ENCODE results near the gene CAMK1D. TPM values are rescaled to one million over a fixed set of nuclear protein-coding genes. Genes with fewer than 3 reads are reported as not detected.

Gene CAMK1D
- total RNA-seq, 2 experiments from 2014 or later = 28.8 to 35.3 TPM

DNA sequence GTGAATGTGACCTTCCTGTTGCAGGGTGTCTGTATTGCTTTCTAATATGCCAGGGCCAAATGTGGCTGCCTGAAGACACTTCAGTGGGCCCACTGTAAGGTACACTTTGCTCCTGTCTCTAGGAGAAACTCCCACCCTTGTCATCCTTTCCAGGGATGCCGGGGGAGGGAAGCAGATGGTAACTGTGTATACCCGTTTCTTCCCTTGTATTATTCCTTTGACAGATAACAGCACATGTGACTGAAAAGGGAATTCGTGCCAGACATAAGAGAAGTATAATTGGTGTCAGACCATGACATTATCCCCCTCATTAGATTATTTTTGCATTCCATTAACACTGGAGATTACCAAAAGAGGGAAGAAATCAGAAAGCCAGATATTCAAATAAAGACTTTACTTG lies 317.7 kb downstream of the CAMK1D start:
- Mint-ChIP-seq H3K4me1 (ENCODE audit: low read depth) (no peaks in the 10 kb centered on the region), H3K36me3 (ENCODE audit: low read depth) (peaks cover 59% of the 10 kb centered on the region), H3K27me3 (no peaks in the 10 kb centered on the region), H3K4me3 (no peak overlapping the region), H3K9me3 (peaks cover 2% of the 10 kb centered on the region), H3K27ac (no peak overlapping the region)
- ATAC-seq (ENCODE audit: poor library complexity) (no peak), DNase-seq (no peak)
- peaks cover 4% of the 10 kb centered on the region for H3K36me3 ChIP-seq (ENCODE audit: insufficient read depth, low read length)
- H3K27me3 ChIP-seq (ENCODE audit: control insufficient read depth in 1 of 2, insufficient read depth in 2 of 2, low read length in 2 of 2) = no peaks in the 10 kb centered on the region
- TF ChIP-seq, protein P1, sequence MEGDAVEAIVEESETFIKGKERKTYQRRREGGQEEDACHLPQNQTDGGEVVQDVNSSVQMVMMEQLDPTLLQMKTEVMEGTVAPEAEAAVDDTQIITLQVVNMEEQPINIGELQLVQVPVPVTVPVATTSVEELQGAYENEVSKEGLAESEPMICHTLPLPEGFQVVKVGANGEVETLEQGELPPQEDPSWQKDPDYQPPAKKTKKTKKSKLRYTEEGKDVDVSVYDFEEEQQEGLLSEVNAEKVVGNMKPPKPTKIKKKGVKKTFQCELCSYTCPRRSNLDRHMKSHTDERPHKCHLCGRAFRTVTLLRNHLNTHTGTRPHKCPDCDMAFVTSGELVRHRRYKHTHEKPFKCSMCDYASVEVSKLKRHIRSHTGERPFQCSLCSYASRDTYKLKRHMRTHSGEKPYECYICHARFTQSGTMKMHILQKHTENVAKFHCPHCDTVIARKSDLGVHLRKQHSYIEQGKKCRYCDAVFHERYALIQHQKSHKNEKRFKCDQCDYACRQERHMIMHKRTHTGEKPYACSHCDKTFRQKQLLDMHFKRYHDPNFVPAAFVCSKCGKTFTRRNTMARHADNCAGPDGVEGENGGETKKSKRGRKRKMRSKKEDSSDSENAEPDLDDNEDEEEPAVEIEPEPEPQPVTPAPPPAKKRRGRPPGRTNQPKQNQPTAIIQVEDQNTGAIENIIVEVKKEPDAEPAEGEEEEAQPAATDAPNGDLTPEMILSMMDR (IDR thresholded peaks at IDR 0.05) = no peak
- CTCF ChIA-PET = no interaction called here
- POLR2A ChIA-PET = no interaction called here
- H3K9me3 ChIP-seq (ENCODE audit: control insufficient read depth in 1 of 2, insufficient read depth in 1 of 2, low read length in 2 of 2) = no peaks in the 10 kb centered on the region
- no peaks in the 10 kb centered on the region for H3K4me1 ChIP-seq (ENCODE audit: insufficient read depth, low read length)
- H3K27ac ChIP-seq (ENCODE audit: low read depth in 1 of 2, low read length in 2 of 2) = no peak overlapping the region
- intact Hi-C loops (cut with DNase I, micrococcal nuclease) = no loop called here
- no peak overlapping the region for H3K4me3 ChIP-seq (ENCODE audit: low read length)

DNA sequence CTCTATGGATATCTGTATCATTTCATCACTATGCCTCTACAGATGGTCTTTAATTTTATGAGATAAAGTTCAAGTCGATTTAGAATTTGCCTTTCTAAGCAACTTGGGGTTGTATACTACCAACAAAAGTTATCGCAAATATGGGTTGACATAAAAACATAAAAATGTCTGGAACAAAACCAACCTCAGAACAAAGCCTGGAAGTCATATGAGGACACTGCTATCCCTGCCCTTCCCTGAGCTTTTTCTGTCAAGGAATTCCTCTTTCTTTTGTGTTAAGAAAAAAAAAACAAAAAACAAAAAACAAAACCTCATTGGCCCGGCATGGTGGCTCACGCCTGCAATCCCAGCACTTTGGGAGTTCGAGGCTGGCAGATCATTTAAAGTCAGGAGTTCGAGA lies 319.3 kb downstream of the CAMK1D start:
- peaks cover 2% of the 10 kb centered on the region for H3K9me3 Mint-ChIP-seq
- DNase-seq (no peak), ATAC-seq (ENCODE audit: poor library complexity) (no peak)
- H3K4me1 Mint-ChIP-seq (ENCODE audit: low read depth) = no peaks in the 10 kb centered on the region
- no peaks in the 10 kb centered on the region for H3K27me3 Mint-ChIP-seq
- Histone ChIP-seq H3K9me3 (ENCODE audit: control insufficient read depth in 1 of 2, insufficient read depth in 1 of 2, low read length in 2 of 2) (no peaks in the 10 kb centered on the region), H3K4me1 (ENCODE audit: insufficient read depth, low read length) (no peaks in the 10 kb centered on the region), H3K36me3 (ENCODE audit: insufficient read depth, low read length) (peaks cover 4% of the 10 kb centered on the region), H3K27ac (ENCODE audit: low read depth in 1 of 2, low read length in 2 of 2) (no peak overlapping the region), H3K27me3 (ENCODE audit: control insufficient read depth in 1 of 2, insufficient read depth in 2 of 2, low read length in 2 of 2) (no peaks in the 10 kb centered on the region), H3K4me3 (ENCODE audit: low read length) (no peak overlapping the region)
- intact Hi-C loops (cut with DNase I, micrococcal nuclease) = no loop called here
- ChIA-PET CTCF (no interaction called here), POLR2A (no interaction called here)
- TF ChIP-seq, protein P1 (IDR thresholded peaks at IDR 0.05) = no peak
- no peak overlapping the region for H3K27ac Mint-ChIP-seq
- H3K36me3 Mint-ChIP-seq (ENCODE audit: low read depth) = peaks cover 59% of the 10 kb centered on the region
- no peak overlapping the region for H3K4me3 Mint-ChIP-seq

DNA sequence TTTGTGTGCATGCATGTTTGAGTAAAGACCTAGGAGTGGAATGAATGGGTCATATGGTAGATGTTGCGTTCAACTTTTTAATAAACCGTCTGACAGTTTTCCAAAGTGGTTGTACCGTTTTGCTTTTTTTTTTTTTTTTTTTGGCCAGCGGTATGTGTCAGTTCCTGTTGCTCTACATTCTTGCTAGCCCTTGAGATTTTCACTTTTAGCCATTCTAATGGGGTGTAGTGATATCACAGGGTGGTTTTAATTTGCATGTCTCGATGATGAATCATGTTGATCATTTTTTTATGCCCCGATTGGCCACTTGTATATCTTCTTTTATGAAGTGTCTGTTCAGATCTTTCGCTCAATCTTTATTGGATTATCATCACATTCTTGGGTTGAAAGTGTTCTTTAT lies 320.7 kb downstream of the CAMK1D start:
- Mint-ChIP-seq H3K4me3 (no peak overlapping the region), H3K36me3 (ENCODE audit: low read depth) (peaks cover 56% of the 10 kb centered on the region), H3K4me1 (ENCODE audit: low read depth) (no peaks in the 10 kb centered on the region), H3K27me3 (no peaks in the 10 kb centered on the region), H3K27ac (no peak overlapping the region), H3K9me3 (peaks cover 2% of the 10 kb centered on the region)
- POLR2A ChIA-PET = no interaction called here
- Histone ChIP-seq H3K27ac (ENCODE audit: low read depth in 1 of 2, low read length in 2 of 2) (no peak overlapping the region), H3K9me3 (ENCODE audit: control insufficient read depth in 1 of 2, insufficient read depth in 1 of 2, low read length in 2 of 2) (no peaks in the 10 kb centered on the region), H3K4me3 (ENCODE audit: low read length) (no peak overlapping the region), H3K4me1 (ENCODE audit: insufficient read depth, low read length) (no peaks in the 10 kb centered on the region), H3K27me3 (ENCODE audit: control insufficient read depth in 1 of 2, insufficient read depth in 2 of 2, low read length in 2 of 2) (no peaks in the 10 kb centered on the region), H3K36me3 (ENCODE audit: insufficient read depth, low read length) (peaks cover 4% of the 10 kb centered on the region)
- intact Hi-C loops (cut with DNase I, micrococcal nuclease) = no loop called here
- CTCF ChIA-PET = interaction anchor here (1.9 kb wide), 1 partner anchor 13 kb away, joined by 4 read pairs; no protein-coding TSS in a partner anchor
- DNase-seq (no peak), ATAC-seq (ENCODE audit: poor library complexity) (no peak)
- TF ChIP-seq, protein P1 (IDR thresholded peaks at IDR 0.05) = no peak

Data from CD4-positive, alpha-beta T cell (primary cell).